Endodermal cell (in vitro differentiated cells): ENCODE measurements around the gene EDC4. TPM values are rescaled to one million over a fixed set of nuclear protein-coding genes. Genes with fewer than 3 reads are reported as not detected.
A peak's percentile ranks its signal among the peaks of the same experiment; 100 is the strongest.

ENCODE experiments used
- DNase-seq: peaks from one replicate; pipeline ENCODE4 v3.0.0-alpha.2; 2017
- H3K27ac ChIP-seq: 2 replicates; pipeline ENCODE4 v1.5.1; 2013; ENCODE audit warnings: mild to moderate bottlenecking, low read depth, low read length, moderate library complexity
- H3K27me3 ChIP-seq: 2 replicates; pipeline ENCODE4 v1.6.1; 2013; ENCODE audit warnings: mild to moderate bottlenecking, low read length, moderate library complexity; ENCODE audit not compliant: insufficient read depth, control insufficient read depth, poor library complexity, severe bottlenecking
- H3K36me3 ChIP-seq: 2 replicates; pipeline ENCODE4 v1.7.0; 2013; ENCODE audit warnings: mild to moderate bottlenecking, low read length, moderate library complexity; ENCODE audit not compliant: control insufficient read depth, insufficient read depth
- H3K4me1 ChIP-seq: one replicate; pipeline ENCODE4 v1.7.0; 2013; ENCODE audit warnings: low read length; ENCODE audit not compliant: control insufficient read depth, insufficient read depth
- H3K4me3 ChIP-seq: 2 replicates; pipeline ENCODE4 v1.5.1; 2013; ENCODE audit warnings: mild to moderate bottlenecking, low read length, moderate library complexity
- H3K9ac ChIP-seq: 2 replicates; pipeline ENCODE4 v1.6.1; 2013; ENCODE audit warnings: mild to moderate bottlenecking, low read length, moderate library complexity; ENCODE audit not compliant: poor library complexity, severe bottlenecking; ENCODE audit errors: extremely low read depth
- H3K9me3 ChIP-seq: 2 replicates; pipeline ENCODE4 v1.6.1; 2013; ENCODE audit warnings: mild to moderate bottlenecking, low read length, moderate library complexity; ENCODE audit not compliant: control insufficient read depth
- H3K27ac Mint-ChIP-seq: 2 replicates; pipeline ENCODE4 v1.8.0; 2020; ENCODE audit warnings: mixed read lengths
- H3K27me3 Mint-ChIP-seq: 2 replicates; pipeline ENCODE4 v1.8.0; 2021; ENCODE audit warnings: mild to moderate bottlenecking, mixed read lengths; ENCODE audit not compliant: insufficient read depth
- H3K36me3 Mint-ChIP-seq: 2 replicates; pipeline ENCODE4 v1.8.0; 2020; ENCODE audit warnings: low read depth, mixed read lengths
- H3K4me1 Mint-ChIP-seq: 2 replicates; pipeline ENCODE4 v1.8.0; 2020; ENCODE audit warnings: mixed read lengths
- H3K4me3 Mint-ChIP-seq: 2 replicates; pipeline ENCODE4 v1.8.0; 2020; ENCODE audit warnings: mild to moderate bottlenecking, moderate library complexity, mixed read lengths
- H3K9me3 Mint-ChIP-seq: 2 replicates; pipeline ENCODE4 v1.8.0; 2020; ENCODE audit warnings: mild to moderate bottlenecking, mixed read lengths
- WGBS, 2 experiments: methylation state at CpG; one replicate each; pipeline versions ENCODE4 v1.1.5 to v1.1.7; 2013; ENCODE audit warnings: missing lambda C conversion rate in 2 of 2, mixed read lengths in 1 of 2; ENCODE audit not compliant: insufficient coverage in 1 of 2, insufficient read length in 1 of 2; 5-methylcytosine and 5-hydroxymethylcytosine counted together
- long read RNA-seq, 4 experiments: library from polyadenylated mRNA in 2 of 4; library from RNA in 1 of 4; library from capped mRNA in 1 of 4; stranded (forward) in 3 of 4; unstranded in 1 of 4; transcript quantifications; one replicate each; pipeline ENCODE4 v2.0.0, GENCODE V29; 2020 to 2021; ENCODE audit warnings: inconsistent platforms in 1 of 4
- polyA plus RNA-seq, 2 experiments: library from polyadenylated mRNA; stranded (reverse); fragments of 50-300 nt; gene quantifications; one replicate each; pipeline ENCODE4 v1.2.3, GENCODE V29; 2013
- total RNA-seq, 2 donors: library from RNA; stranded (reverse); fragmentation: NEBNext Ultra II Directional in 1 of 2; extraction: Animal tissue kit (Norgen Biotek cat#: 25700) in 1 of 2; gene quantifications; 2 replicates in 1 of 2; 3 replicates in 1 of 2; pipeline ENCODE4 v1.2.1, GENCODE V29; 2021
- TF ChIP-seq, protein P1 (sequence below): fragments of 200-600 bp; sonication (generic); conservative IDR thresholded peaks from 2 replicates; pipeline ENCODE4 v1.5.0; 2021; ENCODE audit warnings: antibody characterized with exemption, mild to moderate bottlenecking

Gene EDC4, protein sequence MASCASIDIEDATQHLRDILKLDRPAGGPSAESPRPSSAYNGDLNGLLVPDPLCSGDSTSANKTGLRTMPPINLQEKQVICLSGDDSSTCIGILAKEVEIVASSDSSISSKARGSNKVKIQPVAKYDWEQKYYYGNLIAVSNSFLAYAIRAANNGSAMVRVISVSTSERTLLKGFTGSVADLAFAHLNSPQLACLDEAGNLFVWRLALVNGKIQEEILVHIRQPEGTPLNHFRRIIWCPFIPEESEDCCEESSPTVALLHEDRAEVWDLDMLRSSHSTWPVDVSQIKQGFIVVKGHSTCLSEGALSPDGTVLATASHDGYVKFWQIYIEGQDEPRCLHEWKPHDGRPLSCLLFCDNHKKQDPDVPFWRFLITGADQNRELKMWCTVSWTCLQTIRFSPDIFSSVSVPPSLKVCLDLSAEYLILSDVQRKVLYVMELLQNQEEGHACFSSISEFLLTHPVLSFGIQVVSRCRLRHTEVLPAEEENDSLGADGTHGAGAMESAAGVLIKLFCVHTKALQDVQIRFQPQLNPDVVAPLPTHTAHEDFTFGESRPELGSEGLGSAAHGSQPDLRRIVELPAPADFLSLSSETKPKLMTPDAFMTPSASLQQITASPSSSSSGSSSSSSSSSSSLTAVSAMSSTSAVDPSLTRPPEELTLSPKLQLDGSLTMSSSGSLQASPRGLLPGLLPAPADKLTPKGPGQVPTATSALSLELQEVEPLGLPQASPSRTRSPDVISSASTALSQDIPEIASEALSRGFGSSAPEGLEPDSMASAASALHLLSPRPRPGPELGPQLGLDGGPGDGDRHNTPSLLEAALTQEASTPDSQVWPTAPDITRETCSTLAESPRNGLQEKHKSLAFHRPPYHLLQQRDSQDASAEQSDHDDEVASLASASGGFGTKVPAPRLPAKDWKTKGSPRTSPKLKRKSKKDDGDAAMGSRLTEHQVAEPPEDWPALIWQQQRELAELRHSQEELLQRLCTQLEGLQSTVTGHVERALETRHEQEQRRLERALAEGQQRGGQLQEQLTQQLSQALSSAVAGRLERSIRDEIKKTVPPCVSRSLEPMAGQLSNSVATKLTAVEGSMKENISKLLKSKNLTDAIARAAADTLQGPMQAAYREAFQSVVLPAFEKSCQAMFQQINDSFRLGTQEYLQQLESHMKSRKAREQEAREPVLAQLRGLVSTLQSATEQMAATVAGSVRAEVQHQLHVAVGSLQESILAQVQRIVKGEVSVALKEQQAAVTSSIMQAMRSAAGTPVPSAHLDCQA (N-terminal part only)
- 10 to 100 TPM; 69.2 to 74.3 TPM for total RNA-seq
- 74.2 TPM for polyA plus RNA-seq (2013, experiment 1 of 2)
- 64.8 TPM for polyA plus RNA-seq (2013, experiment 2 of 2)
- long read RNA-seq, experiment 1, full-length matches to known transcripts = 1 of 21 reads
- long read RNA-seq, experiment 1, partial matches to known transcripts = 15 of 21 reads
- long read RNA-seq, experiment 1, other reads (novel, unspliced or antisense) = 5 of 21 reads
- long read RNA-seq, experiment 2, full-length matches to known transcripts = 57 of 123 reads
- long read RNA-seq, experiment 2, partial matches to known transcripts = 28 of 123 reads
- long read RNA-seq, experiment 2, other reads (novel, unspliced or antisense) = 38 of 123 reads
- long read RNA-seq, experiment 3, full-length matches to known transcripts = 203 of 266 reads
- long read RNA-seq, experiment 3, partial matches to known transcripts = 15 of 266 reads
- long read RNA-seq, experiment 3, other reads (novel, unspliced or antisense) = 48 of 266 reads
- long read RNA-seq, experiment 4 = 0 reads

DNA sequence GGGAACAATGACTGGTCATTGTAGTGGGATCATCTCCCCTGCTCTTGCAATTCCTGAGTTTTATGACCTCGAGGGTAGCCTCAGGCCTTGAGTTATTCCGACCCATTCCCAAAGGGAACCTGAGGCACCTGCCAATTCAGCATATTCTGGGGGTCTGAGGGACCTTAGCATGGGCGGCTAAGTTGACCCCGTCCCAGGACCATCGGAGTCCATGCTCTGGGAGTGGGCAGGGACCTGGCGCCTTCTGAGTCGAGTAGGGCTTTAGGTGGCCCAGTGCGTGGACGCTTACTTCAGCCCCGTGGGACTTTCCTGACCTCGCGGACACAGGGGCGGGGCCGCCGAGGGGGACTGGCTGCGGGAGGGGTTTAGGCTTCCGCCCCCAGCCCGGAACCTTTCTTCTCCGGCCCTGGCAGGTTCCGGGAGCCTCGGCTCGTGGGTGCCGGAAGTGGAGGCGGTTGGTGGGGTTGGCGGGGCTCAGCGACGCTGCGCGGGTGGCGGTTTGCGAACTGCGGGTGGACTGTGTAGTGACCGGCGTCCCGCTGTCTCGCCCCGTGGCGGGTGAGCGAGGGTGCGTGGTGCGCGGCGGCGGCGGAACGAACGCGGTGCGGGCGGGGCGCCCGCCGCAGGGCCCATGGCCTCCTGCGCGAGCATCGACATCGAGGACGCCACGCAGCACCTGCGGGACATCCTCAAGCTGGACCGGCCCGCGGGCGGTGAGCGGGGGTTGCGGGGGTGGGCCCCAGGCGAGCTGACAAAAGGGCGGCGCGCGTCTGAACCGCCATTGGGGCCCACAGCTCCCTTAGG lies at the start of gene EDC4:
EDC4 (plus strand) TSS at position 422 of the 804 bp plus-strand sequence; CDS start at position 632, 210 bp downstream.
- H3K9me3 ChIP-seq = no peaks in the 10 kb centered on the region
- Mint-ChIP-seq H3K4me1 (peaks cover 13% of the 10 kb centered on the region), H3K4me3 (peak within 1 kb of the TSS; percentile 84), H3K36me3 (peaks cover 37% of the 10 kb centered on the region), H3K27ac (peak within 1 kb of the TSS; percentile 91), H3K27me3 (no peaks in the 10 kb centered on the region), H3K9me3 (no peaks in the 10 kb centered on the region)
- H3K9ac ChIP-seq = peak within 1 kb of the TSS; percentile 91
- peak within 1 kb of the TSS; percentile 63 for H3K27ac ChIP-seq
- TF ChIP-seq, protein P1, sequence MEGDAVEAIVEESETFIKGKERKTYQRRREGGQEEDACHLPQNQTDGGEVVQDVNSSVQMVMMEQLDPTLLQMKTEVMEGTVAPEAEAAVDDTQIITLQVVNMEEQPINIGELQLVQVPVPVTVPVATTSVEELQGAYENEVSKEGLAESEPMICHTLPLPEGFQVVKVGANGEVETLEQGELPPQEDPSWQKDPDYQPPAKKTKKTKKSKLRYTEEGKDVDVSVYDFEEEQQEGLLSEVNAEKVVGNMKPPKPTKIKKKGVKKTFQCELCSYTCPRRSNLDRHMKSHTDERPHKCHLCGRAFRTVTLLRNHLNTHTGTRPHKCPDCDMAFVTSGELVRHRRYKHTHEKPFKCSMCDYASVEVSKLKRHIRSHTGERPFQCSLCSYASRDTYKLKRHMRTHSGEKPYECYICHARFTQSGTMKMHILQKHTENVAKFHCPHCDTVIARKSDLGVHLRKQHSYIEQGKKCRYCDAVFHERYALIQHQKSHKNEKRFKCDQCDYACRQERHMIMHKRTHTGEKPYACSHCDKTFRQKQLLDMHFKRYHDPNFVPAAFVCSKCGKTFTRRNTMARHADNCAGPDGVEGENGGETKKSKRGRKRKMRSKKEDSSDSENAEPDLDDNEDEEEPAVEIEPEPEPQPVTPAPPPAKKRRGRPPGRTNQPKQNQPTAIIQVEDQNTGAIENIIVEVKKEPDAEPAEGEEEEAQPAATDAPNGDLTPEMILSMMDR = no peak
- H3K4me1 ChIP-seq = no peaks in the 10 kb centered on the region
- peak; percentile 90 for DNase-seq
- 6 to 7% methylated on average over 21 to 72 of the region's 72 CpGs for WGBS, 2 experiments
- H3K27me3 ChIP-seq = no peaks in the 10 kb centered on the region
- peak within 1 kb of the TSS; percentile 88 for H3K4me3 ChIP-seq
- peaks cover 56% of the 10 kb centered on the region for H3K36me3 ChIP-seq

- H3K4me3 Mint-ChIP-seq = no peak overlapping the region
- no peaks in the 10 kb centered on the region for H3K27me3 Mint-ChIP-seq
- WGBS, 2 experiments = 85 to 94% methylated on average over 4 to 8 of the region's 8 CpGs
- DNase-seq = peak; percentile 57
- H3K9me3 Mint-ChIP-seq = no peaks in the 10 kb centered on the region
- no peak overlapping the region for H3K27ac ChIP-seq
- H3K4me3 ChIP-seq = no peak overlapping the region
- H3K36me3 Mint-ChIP-seq = peaks cover 12% of the 10 kb centered on the region
- H3K27ac Mint-ChIP-seq = peak overlapping the region; percentile 42
- H3K36me3 ChIP-seq = peaks cover 24% of the 10 kb centered on the region
- peaks cover 4% of the 10 kb centered on the region for H3K4me1 Mint-ChIP-seq
- no peaks in the 10 kb centered on the region for H3K4me1 ChIP-seq
- TF ChIP-seq, protein P1 = no peak
- no peaks in the 10 kb centered on the region for H3K27me3 ChIP-seq
- H3K9me3 ChIP-seq = no peaks in the 10 kb centered on the region
- no peak overlapping the region for H3K9ac ChIP-seq
Observed at GRCh38 chr16:67825119-67825518, 47.7 kb upstream of the EDC4 start.
